Astrocyte of the spinal cord (primary cell): ENCODE results near the gene ESYT1.
"Not testable (repeated sequence)": the region's sequence is repeated elsewhere in the genome, so short reads cannot be mapped to it uniquely, and the experiment has no call there.

Experiments
- DNase-seq: peaks from one replicate; pipeline ENCODE4 v3.0.0; 2011; ENCODE audit warnings: low read depth, low spot score
- H3K4me3 ChIP-seq: 2 replicates; pipeline ENCODE4 v1.5.1; 2011; ENCODE audit warnings: low read depth, mild to moderate bottlenecking, low read length, moderate library complexity
- CTCF ChIP-seq: IDR thresholded peaks from 2 replicates; pipeline ENCODE4 v1.5.1; 2012; ENCODE audit warnings: low read depth, mild to moderate bottlenecking, low read length, inconsistent platforms
- in situ Hi-C: cut with HindIII; loops from 2 replicates; pipeline ENCODE4 v1.10.0; 2017; ENCODE audit warnings: low sequenced_read_pairs

Gene ESYT1

GRCh38 chr12:56154246-56154771, 26.2 kb downstream of the ESYT1 start:
- in situ Hi-C loops, result no loop called here
- no peak for TF ChIP-seq CTCF
- DNase-seq, result no peak
- H3K4me3 ChIP-seq, result no peak overlapping the region

- TF ChIP-seq CTCF, result no peak
- in situ Hi-C loops, result no loop called here
Observed at GRCh38 chr12:56154818-56155217, 26.8 kb downstream of the ESYT1 start.

GRCh38 chr12:56155256-56155845, 27.3 kb downstream of the ESYT1 start:
- H3K4me3 ChIP-seq, result no peak overlapping the region
- no peak for DNase-seq
- in situ Hi-C loops, result no loop called here
- TF ChIP-seq CTCF, result no peak

More at GRCh38 chr12:56154818-56155217, 26.8 kb downstream of the ESYT1 start:
- H3K4me3 ChIP-seq, result no peak overlapping the region
- DNase-seq, result no peak

GRCh38 chr12:56156464-56157200, 28.6 kb downstream of the ESYT1 start:
- H3K4me3 ChIP-seq, result peak overlapping the region; percentile 83

GRCh38 chr12:56157201-56158028, 29.3 kb downstream of the ESYT1 start:
- TF ChIP-seq CTCF, result peak; percentile 72
- DNase-seq, result peak; percentile 88
- peak overlapping the region; percentile 83 for H3K4me3 ChIP-seq
- in situ Hi-C loops, result no loop called here

More at GRCh38 chr12:56156464-56157200, 28.6 kb downstream of the ESYT1 start:
- in situ Hi-C loops, DNase-seq: not testable (repeated sequence)

- in situ Hi-C loops, result no loop called here
- no peak for TF ChIP-seq CTCF
- DNase-seq, result peak; percentile 98
- peak within 1 kb of the TSS; percentile 83 for H3K4me3 ChIP-seq
Observed at GRCh38 chr12:56158029-56158925, 30.2 kb downstream of the ESYT1 start, which contains the start of gene MYL6. MYL6 (plus strand) TSS chr12:56158359; CDS start chr12:56158402, 43 bp downstream.
